AG04449 (cell line): ENCODE measurements around the gene KLHDC8A.

Source experiments
- CTCF ChIA-PET: fragments of 350-600 bp; formaldehyde crosslinking; extraction: SDS; loops from one replicate; lab custom pipeline; 2021; ENCODE audit warnings: antibody characterized with exemption; lab: Yijun Ruan, JAX
- POLR2A ChIA-PET: fragments of 400-600, 350-600 bp; formaldehyde crosslinking; extraction: SDS; loops from one replicate; lab custom pipeline; 2020; ENCODE audit warnings: antibody characterized with exemption, inconsistent platforms; lab: Yijun Ruan, JAX
- DNase-seq: peaks from one replicate; pipeline ENCODE4 v3.0.0-alpha.2; 2010; ENCODE audit warnings: low read depth, low spot score
- H3K4me3 ChIP-seq: 2 replicates; pipeline ENCODE4 v1.5.1; 2011; ENCODE audit warnings: low read depth, mild to moderate bottlenecking, control low read depth, low read length
- TF ChIP-seq, protein P1 (sequence below): IDR thresholded peaks from one replicate; pipeline ENCODE4 v1.5.1; 2011; ENCODE audit warnings: mild to moderate bottlenecking, moderate library complexity, low read length, control low read depth, inconsistent platforms; ENCODE audit not compliant: insufficient read depth; ENCODE audit errors: missing control alignments

KLHDC8A gene

DNA sequence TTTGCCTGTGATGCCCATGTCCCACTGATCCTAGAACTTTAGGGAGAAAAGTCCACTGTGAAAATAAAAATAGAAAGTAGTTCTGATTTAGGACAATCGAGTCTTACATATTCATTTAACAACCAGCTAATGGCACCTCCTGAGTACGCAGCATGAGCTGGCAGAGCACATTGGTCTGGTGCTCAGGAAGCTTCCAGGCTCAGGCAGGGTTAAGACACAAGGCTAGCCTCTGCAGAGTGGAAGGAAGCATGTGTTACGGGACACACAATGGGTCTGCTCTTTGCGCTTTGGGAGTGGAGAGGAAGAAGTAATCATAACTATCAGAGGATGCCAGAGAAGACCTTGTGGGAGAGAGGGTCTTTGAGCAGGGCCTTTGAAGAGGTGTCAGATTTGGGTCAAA lies 4.2 kb upstream of the KLHDC8A start:
- no peak for DNase-seq
- no peak overlapping the region for H3K4me3 ChIP-seq
- CTCF ChIA-PET = interaction anchor here (2.5 kb wide), 1 partner anchor 164 kb away, joined by 7 read pairs; no protein-coding TSS in a partner anchor
- POLR2A ChIA-PET = no interaction called here
- TF ChIP-seq, protein P1, sequence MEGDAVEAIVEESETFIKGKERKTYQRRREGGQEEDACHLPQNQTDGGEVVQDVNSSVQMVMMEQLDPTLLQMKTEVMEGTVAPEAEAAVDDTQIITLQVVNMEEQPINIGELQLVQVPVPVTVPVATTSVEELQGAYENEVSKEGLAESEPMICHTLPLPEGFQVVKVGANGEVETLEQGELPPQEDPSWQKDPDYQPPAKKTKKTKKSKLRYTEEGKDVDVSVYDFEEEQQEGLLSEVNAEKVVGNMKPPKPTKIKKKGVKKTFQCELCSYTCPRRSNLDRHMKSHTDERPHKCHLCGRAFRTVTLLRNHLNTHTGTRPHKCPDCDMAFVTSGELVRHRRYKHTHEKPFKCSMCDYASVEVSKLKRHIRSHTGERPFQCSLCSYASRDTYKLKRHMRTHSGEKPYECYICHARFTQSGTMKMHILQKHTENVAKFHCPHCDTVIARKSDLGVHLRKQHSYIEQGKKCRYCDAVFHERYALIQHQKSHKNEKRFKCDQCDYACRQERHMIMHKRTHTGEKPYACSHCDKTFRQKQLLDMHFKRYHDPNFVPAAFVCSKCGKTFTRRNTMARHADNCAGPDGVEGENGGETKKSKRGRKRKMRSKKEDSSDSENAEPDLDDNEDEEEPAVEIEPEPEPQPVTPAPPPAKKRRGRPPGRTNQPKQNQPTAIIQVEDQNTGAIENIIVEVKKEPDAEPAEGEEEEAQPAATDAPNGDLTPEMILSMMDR = no peak

DNA sequence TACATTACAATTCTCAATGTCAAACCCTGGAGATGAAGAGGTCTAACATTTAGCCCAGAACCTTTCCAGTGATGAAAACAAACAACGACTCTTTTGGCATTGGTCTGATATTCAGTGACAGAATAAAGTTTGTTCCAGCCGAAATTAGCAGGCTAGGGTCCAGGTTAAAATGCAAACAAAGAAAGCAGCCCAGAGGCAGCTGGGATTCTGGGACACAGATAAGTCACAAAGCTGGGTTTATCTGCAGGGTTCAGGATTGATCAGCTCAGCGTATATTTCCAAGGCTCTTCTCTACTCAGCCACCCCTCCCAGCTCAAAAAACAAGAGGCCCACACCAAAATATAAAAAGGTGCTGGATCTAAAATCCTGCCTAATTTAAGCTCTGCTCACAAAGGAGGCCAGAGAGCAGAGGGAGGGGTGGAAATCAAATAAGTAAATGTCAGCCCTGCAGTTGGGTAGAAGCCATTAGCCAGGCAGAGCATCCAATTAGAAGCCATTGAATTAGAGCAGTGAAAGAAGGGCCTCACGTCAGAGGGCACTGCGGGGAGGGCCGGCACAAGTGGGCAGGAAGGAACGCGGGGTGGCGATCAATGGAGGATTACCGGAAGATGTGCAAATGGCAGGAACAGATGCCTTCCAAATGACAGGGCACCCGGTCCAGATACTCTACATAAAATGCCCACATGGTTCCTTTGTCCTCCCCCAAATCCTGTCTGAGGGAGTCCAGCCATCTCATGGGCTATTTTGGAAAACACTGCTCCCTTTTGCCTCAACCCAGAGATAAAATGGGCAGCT lies 3.2 kb upstream of the KLHDC8A start:
- ChIA-PET CTCF (interaction anchor here (1.0 to 2.5 kb wide), 4 partner anchors 25 to 165 kb away, joined by 4 to 7 read pairs (median 4); no protein-coding TSS in a partner anchor), POLR2A (interaction anchor here (0.7 kb wide), 1 partner anchor 9 kb away, joined by 3 read pairs; no protein-coding TSS in a partner anchor)
- H3K4me3 ChIP-seq = no peak overlapping the region
- TF ChIP-seq, protein P1 = no peak
- no peak for DNase-seq

GRCh38 chr1:205358579-205358978 lies 1.9 kb upstream of the KLHDC8A start:
- ChIA-PET CTCF (interaction anchor here (1.6 to 6.5 kb wide), 3 partner anchors 23 to 166 kb away, joined by 4 to 201 read pairs (median 7); no protein-coding TSS in a partner anchor), POLR2A (no interaction called here)
- DNase-seq = no peak
- no peak overlapping the region for H3K4me3 ChIP-seq
- TF ChIP-seq, protein P1 = no peak

DNA sequence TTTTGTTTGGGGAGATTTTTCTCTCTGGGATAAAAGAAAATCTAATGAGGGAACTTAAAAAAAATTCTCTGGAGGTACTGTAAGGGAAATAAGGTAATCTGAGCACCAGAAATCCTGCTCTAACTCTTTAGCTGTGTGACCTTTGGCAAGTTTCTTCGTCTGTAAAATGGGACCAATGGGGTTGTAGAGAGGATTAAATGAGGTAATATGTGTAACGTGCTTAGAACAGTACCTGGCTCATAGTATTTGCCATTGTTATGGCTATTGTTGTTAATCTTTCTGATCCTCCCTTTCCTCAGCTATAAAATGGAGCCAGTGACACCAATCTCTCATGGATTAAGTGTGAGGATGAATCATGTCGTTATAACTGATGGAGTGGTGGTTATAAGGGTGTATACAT lies 845 bp upstream of the KLHDC8A start:
- no peak for DNase-seq
- CTCF ChIA-PET = interaction anchor here (0.7 to 6.5 kb wide), 7 partner anchors 8 to 167 kb away, joined by 3 to 201 read pairs (median 4); no protein-coding TSS in a partner anchor
- POLR2A ChIA-PET = no interaction called here
- TF ChIP-seq, protein P1 = no peak
- no peak overlapping the region for H3K4me3 ChIP-seq

GRCh38 chr1:205355075-205355453 lies 1.7 kb downstream of the KLHDC8A start:
- no peak for DNase-seq
- ChIA-PET POLR2A (no interaction called here), CTCF (interaction anchor here (1.1 to 6.5 kb wide), 38 partner anchors 8 to 211 kb away, joined by 3 to 201 read pairs (median 9); partner anchors contain the start of gene BLACAT1)

More at GRCh38 chr1:205355075-205355453, 1.7 kb downstream of the KLHDC8A start:
- TF ChIP-seq, protein P1 = no peak
- no peak overlapping the region for H3K4me3 ChIP-seq
